HepG2 (cell line): ENCODE data around the gene NUDT13. TPM values are rescaled to one million over a fixed set of nuclear protein-coding genes. Genes with fewer than 3 reads are reported as not detected.

Experiments used
- ATAC-seq: fragments of 200-7000 bp; cut with Tn5 transposase; 3 replicates; pipeline ENCODE4 v1.9.1; 2020; ENCODE audit warnings: mild to moderate bottlenecking, moderate library complexity
- BruUV-seq: library from RNA; stranded (reverse); fragments of 400-500 nt; replicated peaks from 2 replicates; lab custom pipeline; 2021; lab: Mats Ljungman, UMichigan
- CTCF ChIA-PET: fragments of 300-600 bp; formaldehyde crosslinking; extraction: SDS; loops from one replicate; lab custom pipeline; 2021; ENCODE audit warnings: low total read pairs, inconsistent platforms, low intra/inter-chr PET ratio; lab: Yijun Ruan, JAX
- POLR2A ChIA-PET: fragments of 350-600 bp; sonication (Branson Sonifier 250); formaldehyde crosslinking; loops from one replicate; lab custom pipeline; 2020; ENCODE audit warnings: antibody characterized with exemption, inconsistent platforms; lab: Yijun Ruan, JAX
- DNase-seq: peaks from one replicate; pipeline ENCODE4 v3.0.0-alpha.2; 2015; ENCODE audit warnings: low spot score
- FAIRE-seq: peaks from 3 replicates; lab custom pipeline; 2011; peaks lifted over from hg19 to GRCh38; lab: Jason Lieb, UNC
- H2AFZ ChIP-seq: one replicate; pipeline ENCODE4 v1.6.1; 2011; ENCODE audit warnings: low read length, inconsistent platforms
- H3K27ac ChIP-seq: fragments of 300-600 bp; 3 replicates; pipeline ENCODE4 v1.8.0; 2011; ENCODE audit warnings: mixed run types, mild to moderate bottlenecking, mixed read lengths, low read length, inconsistent platforms; ENCODE audit not compliant: insufficient read depth; ENCODE audit errors: extremely low read length
- H3K27me3 ChIP-seq, 2 experiments: fragments of 200-600 bp in 1 of 2; 2 replicates in 1 of 2; 3 replicates in 1 of 2; pipeline versions ENCODE4 v1.6.0 to v1.8.0; 2011; ENCODE audit warnings: low read length in 2 of 2, mild to moderate bottlenecking in 2 of 2, moderate library complexity in 2 of 2, inconsistent platforms in 1 of 2; ENCODE audit not compliant: insufficient read depth in 2 of 2, control insufficient read depth in 1 of 2
- H3K36me3 ChIP-seq, 2 experiments: fragments of 200-600 bp in 1 of 2; replicated peaks in 1 of 2; 2 replicates in 1 of 2; 3 replicates in 1 of 2; pipeline versions ENCODE4 v1.5.1 to v1.8.0; 2011; ENCODE audit warnings: low read length in 2 of 2, inconsistent platforms in 1 of 2; ENCODE audit not compliant: insufficient read depth in 2 of 2, control insufficient read depth in 1 of 2
- H3K4me1 ChIP-seq: 2 replicates; pipeline ENCODE4 v1.5.1; 2012; ENCODE audit warnings: low read length, inconsistent platforms; ENCODE audit not compliant: insufficient read depth
- H3K4me2 ChIP-seq: 2 replicates; pipeline ENCODE4 v1.6.0; 2011; ENCODE audit warnings: low read depth, low read length, inconsistent platforms
- H3K4me3 ChIP-seq, 3 experiments: fragments of 200-600 bp in 1 of 3; sonication (generic), shearing (Covaris generic) in 1 of 3; replicated peaks in 1 of 3; 2 replicates each; pipeline ENCODE4 v1.5.1; 2011 to 2016; ENCODE audit warnings: low read length in 3 of 3, inconsistent platforms in 2 of 3, low read depth in 2 of 3, mild to moderate bottlenecking in 2 of 3, control low read depth in 1 of 3, mixed read lengths in 1 of 3; ENCODE audit not compliant: insufficient read depth in 1 of 3
- H3K79me2 ChIP-seq: one replicate; pipeline ENCODE4 v1.6.1; 2011; ENCODE audit warnings: low read length, inconsistent platforms; ENCODE audit not compliant: insufficient read depth
- H3K9ac ChIP-seq: 2 replicates; pipeline ENCODE4 v1.6.0; 2011; ENCODE audit warnings: mild to moderate bottlenecking, low read depth, low read length, inconsistent platforms; ENCODE audit not compliant: insufficient read depth
- H3K9me3 ChIP-seq: 2 replicates; pipeline ENCODE4 v1.5.1; 2012; ENCODE audit warnings: mild to moderate bottlenecking, low read length
- H4K20me1 ChIP-seq: 2 replicates; pipeline ENCODE4 v1.6.0; 2011; ENCODE audit warnings: inconsistent platforms, mild to moderate bottlenecking, low read length, moderate library complexity; ENCODE audit not compliant: insufficient read depth
- CC2D1A ChIP-seq: sonication (generic); formaldehyde crosslinking; IDR thresholded peaks from 2 replicates; pipeline ENCODE4 v1.8.1; 2023; ENCODE audit warnings: mild to moderate bottlenecking, missing genetic modification reagents
- CHD2 ChIP-seq: IDR thresholded peaks from 2 replicates; pipeline ENCODE4 v1.6.1; 2011; ENCODE audit warnings: low read depth, low read length, improper control_type of control experiment
- PHF21A ChIP-seq: sonication (generic); formaldehyde crosslinking; IDR thresholded peaks from 2 replicates; pipeline ENCODE4 v1.5.0; 2020; ENCODE audit warnings: mild to moderate bottlenecking, missing genetic modification reagents
- STAG1 ChIP-seq: sonication (generic); formaldehyde crosslinking; IDR thresholded peaks from 2 replicates; pipeline ENCODE4 v1.4.0; 2020; ENCODE audit warnings: missing genetic modification reagents
- YEATS4 ChIP-seq: sonication (generic); formaldehyde crosslinking; IDR thresholded peaks from 2 replicates; pipeline ENCODE4 v1.4.0; 2020; ENCODE audit warnings: missing genetic modification reagents, borderline replicate concordance
- ZNF281 ChIP-seq: sonication (generic); formaldehyde crosslinking; IDR thresholded peaks from 2 replicates; pipeline ENCODE4 v1.4.0; 2020; ENCODE audit warnings: missing genetic modification reagents, borderline replicate concordance
- ZNF513 ChIP-seq: sonication (generic); formaldehyde crosslinking; conservative IDR thresholded peaks from 2 replicates; pipeline ENCODE4 v1.5.0; 2020; ENCODE audit warnings: missing genetic modification reagents
- ZNF709 ChIP-seq: sonication (generic); formaldehyde crosslinking; IDR thresholded peaks from 2 replicates; pipeline ENCODE4 v1.5.0; 2020; ENCODE audit warnings: mild to moderate bottlenecking, missing genetic modification reagents
- WGBS: methylation state at CpG from one replicate; pipeline ENCODE4 v1.1.6; 2017; ENCODE audit warnings: low lambda C conversion rate; 5-methylcytosine and 5-hydroxymethylcytosine counted together
- in situ Hi-C: cut with HindIII; loops from 2 replicates; pipeline ENCODE4 v1.10.0; 2017; ENCODE audit warnings: low pct_unique_long_range_greater_than_20kb; ENCODE audit not compliant: extremely low pct_ligation_motif_present
- intact Hi-C: fragments of 100-400 bp; cut with micrococcal nuclease; formaldehyde crosslinking; loops from one replicate; pipeline ENCODE4 v1.10.0; 2022; ENCODE audit not compliant: unreplicated experiment
- polyA plus RNA-seq, 8 experiments: library from polyadenylated mRNA; depleted of rRNA in 3 of 8; stranded (reverse) in 7 of 8; unstranded in 1 of 8; fragments of >200 nt; fragmentation: Illumina TruSeq in 4 of 8; extraction: Trizol in 4 of 8; gene quantifications; 2 replicates each; pipeline versions ENCODE4 v1.2.1 to v1.2.3, GENCODE V29; 2011 to 2016; ENCODE audit warnings: low read depth in 4 of 8, missing spikeins in 1 of 8, mixed read lengths in 1 of 8; ENCODE audit not compliant: insufficient read depth in 1 of 8
- total RNA-seq, 5 experiments: library from RNA; depleted of rRNA; stranded (reverse); fragments of >200 nt; fragmentation: Illumina TruSeq; extraction: Trizol; gene quantifications; 2 replicates each; pipeline ENCODE4 v1.2.3, GENCODE V29; 2016; ENCODE audit warnings: low read depth in 1 of 5
- TF ChIP-seq, protein P1 (sequence below): IDR thresholded peaks from 2 replicates; pipeline ENCODE4 v1.6.1; 2016; ENCODE audit warnings: control low read depth
- TF ChIP-seq, protein P2 (sequence below): IDR thresholded peaks from 2 replicates; pipeline ENCODE4 v1.6.1; 2012; ENCODE audit warnings: low read length, improper control_type of control experiment

Gene NUDT13
- total and polyA plus RNA-seq, 2 of the 13 experiments (the other 11 are each of a cell fraction or from before 2014, with no cell fraction given), result 4.2 to 6.5 TPM

DNA sequence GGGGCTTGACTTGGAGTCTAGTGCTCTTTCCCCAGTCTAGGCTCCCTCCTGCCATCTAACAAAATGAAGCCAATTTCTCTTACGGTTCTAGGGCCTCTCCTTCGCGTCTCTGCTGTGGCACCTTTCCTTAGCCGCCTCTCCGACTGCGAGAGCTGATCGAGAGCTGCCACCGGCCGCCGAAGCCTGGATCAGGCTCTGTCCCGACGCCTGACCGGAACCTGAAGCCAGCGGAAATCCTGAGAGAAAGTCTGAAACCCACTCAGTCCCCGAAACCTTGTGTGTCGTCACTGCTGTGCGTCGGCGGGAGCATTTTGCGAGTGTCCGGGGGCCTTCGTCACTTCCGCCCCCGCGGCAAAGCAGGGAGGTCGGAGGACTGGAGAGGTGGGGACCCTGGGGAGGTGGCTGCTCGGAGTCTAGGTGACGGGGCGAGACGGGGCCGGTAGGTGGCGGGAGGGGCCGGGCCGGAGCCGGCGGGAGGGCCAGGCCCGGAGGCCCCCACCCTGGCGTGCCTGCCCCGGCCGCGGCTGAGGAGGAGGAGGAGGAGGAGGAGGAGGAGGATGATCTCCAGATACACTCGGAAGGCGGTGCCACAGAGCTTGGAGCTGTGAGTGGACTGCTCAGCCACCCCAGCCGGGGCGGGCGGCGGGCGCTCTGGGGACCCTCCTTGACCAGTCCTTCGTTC is 57.7 kb downstream of the NUDT13 start, which contains the start of the genes ECD and FAM149B1:
Gene ECD, minus strand, starts transcription at position 226 of the 682 bp plus-strand sequence. CDS start 4,071 bp downstream, outside the sequence.
Gene FAM149B1, plus strand, starts transcription at position 337 of the 682 bp plus-strand sequence. Its CDS starts 221 bp downstream, at position 558.
- peak within 1 kb of the TSS; percentile 85 for H3K4me2 ChIP-seq
- peaks cover 0 to 13% of the 10 kb centered on the region in 2 experiments; a peak in 1 of 5 replicates for H3K36me3 ChIP-seq
- H3K4me1 ChIP-seq, result peaks cover 15% of the 10 kb centered on the region
- BruUV-seq, result no TSS peak
- 2% methylated on average over 29 of the region's 49 CpGs for WGBS
- intact Hi-C loops, result loop anchor here (2.0 kb wide), 3 partner anchors 51 to 79 kb away; partner anchors contain the start of genes DNAJC9 and P4HA1
- no peaks in the 10 kb centered on the region for H4K20me1 ChIP-seq
- DNase-seq (peak; percentile 95), ATAC-seq (peak; percentile 98), FAIRE-seq (peak; percentile 83)
- in situ Hi-C loops, result no loop called here
- H3K27me3 ChIP-seq, result no peaks in the 10 kb centered on the region; a peak in 1 of 5 replicates
- H3K9ac ChIP-seq, result peak within 1 kb of the TSS; percentile 93
- peak within 1 kb of the TSS; percentile 80 to 89 (median 84) for H3K4me3 ChIP-seq
- ChIA-PET POLR2A (interaction anchor here (0.8 to 3.2 kb wide), 12 partner anchors 11 to 334 kb away, joined by 3 to 20 read pairs (median 4); partner anchors contain the start of genes DNAJC9, NUDT13 and P4HA1), CTCF (interaction anchor here (1.8 kb wide), 1 partner anchor 51 kb away, joined by 4 read pairs; no protein-coding TSS in a partner anchor)
- no peaks in the 10 kb centered on the region for H3K9me3 ChIP-seq
- H3K27ac ChIP-seq, result peak within 1 kb of the TSS; percentile 89
- H2AFZ ChIP-seq, result peak within 1 kb of the TSS; percentile 1
- H3K79me2 ChIP-seq, result peaks cover 39% of the 10 kb centered on the region
- TF ChIP-seq PHF21A (CRISPR knock-in tag) (peak; percentile 38; the same call in 1 of the 2 replicates), ZNF709 (CRISPR knock-in tag) (0 out of 2 replicates have a peak, but pooled peaks have one; percentile 43), CC2D1A (CRISPR knock-in tag) (no peak; the same call in 1 of the 2 replicates), CHD2 (peak; percentile 53), YEATS4 (peak; percentile 71), ZNF281 (CRISPR knock-in tag) (peak; percentile 9; the same call in 1 of the 2 replicates), ZNF513 (CRISPR knock-in tag) (no peak), STAG1 (peak; percentile 6; the same call in 1 of the 2 replicates)
- TF ChIP-seq, protein P1, sequence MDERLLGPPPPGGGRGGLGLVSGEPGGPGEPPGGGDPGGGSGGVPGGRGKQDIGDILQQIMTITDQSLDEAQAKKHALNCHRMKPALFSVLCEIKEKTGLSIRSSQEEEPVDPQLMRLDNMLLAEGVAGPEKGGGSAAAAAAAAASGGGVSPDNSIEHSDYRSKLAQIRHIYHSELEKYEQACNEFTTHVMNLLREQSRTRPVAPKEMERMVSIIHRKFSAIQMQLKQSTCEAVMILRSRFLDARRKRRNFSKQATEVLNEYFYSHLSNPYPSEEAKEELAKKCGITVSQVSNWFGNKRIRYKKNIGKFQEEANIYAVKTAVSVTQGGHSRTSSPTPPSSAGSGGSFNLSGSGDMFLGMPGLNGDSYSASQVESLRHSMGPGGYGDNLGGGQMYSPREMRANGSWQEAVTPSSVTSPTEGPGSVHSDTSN (CRISPR knock-in tag), result no peak
- TF ChIP-seq, protein P2, sequence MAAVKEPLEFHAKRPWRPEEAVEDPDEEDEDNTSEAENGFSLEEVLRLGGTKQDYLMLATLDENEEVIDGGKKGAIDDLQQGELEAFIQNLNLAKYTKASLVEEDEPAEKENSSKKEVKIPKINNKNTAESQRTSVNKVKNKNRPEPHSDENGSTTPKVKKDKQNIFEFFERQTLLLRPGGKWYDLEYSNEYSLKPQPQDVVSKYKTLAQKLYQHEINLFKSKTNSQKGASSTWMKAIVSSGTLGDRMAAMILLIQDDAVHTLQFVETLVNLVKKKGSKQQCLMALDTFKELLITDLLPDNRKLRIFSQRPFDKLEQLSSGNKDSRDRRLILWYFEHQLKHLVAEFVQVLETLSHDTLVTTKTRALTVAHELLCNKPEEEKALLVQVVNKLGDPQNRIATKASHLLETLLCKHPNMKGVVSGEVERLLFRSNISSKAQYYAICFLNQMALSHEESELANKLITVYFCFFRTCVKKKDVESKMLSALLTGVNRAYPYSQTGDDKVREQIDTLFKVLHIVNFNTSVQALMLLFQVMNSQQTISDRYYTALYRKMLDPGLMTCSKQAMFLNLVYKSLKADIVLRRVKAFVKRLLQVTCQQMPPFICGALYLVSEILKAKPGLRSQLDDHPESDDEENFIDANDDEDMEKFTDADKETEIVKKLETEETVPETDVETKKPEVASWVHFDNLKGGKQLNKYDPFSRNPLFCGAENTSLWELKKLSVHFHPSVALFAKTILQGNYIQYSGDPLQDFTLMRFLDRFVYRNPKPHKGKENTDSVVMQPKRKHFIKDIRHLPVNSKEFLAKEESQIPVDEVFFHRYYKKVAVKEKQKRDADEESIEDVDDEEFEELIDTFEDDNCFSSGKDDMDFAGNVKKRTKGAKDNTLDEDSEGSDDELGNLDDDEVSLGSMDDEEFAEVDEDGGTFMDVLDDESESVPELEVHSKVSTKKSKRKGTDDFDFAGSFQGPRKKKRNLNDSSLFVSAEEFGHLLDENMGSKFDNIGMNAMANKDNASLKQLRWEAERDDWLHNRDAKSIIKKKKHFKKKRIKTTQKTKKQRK, result no peak
